ENCODE measurements around the gene RIMKLA. TPM values are rescaled to one million over a fixed set of nuclear protein-coding genes. Genes with fewer than 3 reads are reported as not detected.

Gene RIMKLA
- total and polyA plus RNA-seq, 2 donors (not counting 1 experiment from before 2014, with no cell fraction given) = 0.01 TPM; not detected in 1

DNA sequence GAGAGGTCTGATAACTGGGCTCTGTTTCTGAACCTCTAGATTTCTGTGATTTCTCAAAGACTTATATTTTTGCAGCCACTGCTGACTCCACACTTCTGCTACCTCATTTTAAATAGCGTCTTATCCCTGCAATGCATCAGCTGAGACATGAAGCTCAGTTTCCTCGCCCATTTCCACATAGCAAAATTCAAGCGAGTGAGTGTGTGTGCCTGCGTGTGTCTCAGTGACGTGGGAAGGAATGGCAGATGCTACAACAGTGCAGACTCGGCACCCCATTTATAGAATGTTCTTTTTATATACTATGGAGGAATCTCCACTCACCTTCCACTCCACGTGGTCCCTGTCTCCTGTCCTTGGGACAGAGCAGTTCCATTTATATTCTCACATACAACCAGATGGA is 39.5 kb downstream of the RIMKLA start:
- intact Hi-C loops (cut with micrococcal nuclease) = no loop called here
- H3K4me1 ChIP-seq (ENCODE audit: control insufficient read depth in 2 of 2, insufficient read depth in 2 of 2, low read length in 2 of 2) = no peaks in the 10 kb centered on the region
- ATAC-seq (ENCODE audit: low read depth) = no peak
- H3K36me3 ChIP-seq (replicated peaks in 1 of 2; ENCODE audit: control extremely low read depth in 1 of 2, control insufficient read depth in 1 of 2, extremely low read depth in 1 of 2, insufficient read depth in 2 of 2, low read length in 1 of 2) = no peaks in the 10 kb centered on the region
- no peak overlapping the region for H3K4me3 ChIP-seq (ENCODE audit: control extremely low read depth in 1 of 5, extremely low read depth in 1 of 5, insufficient read depth in 1 of 5, low read depth in 2 of 5, low read length in 4 of 5)
- no peak overlapping the region for H3K9ac ChIP-seq (ENCODE audit: low read length)
- Mint-ChIP-seq H3K27me3 (peaks cover 20% of the 10 kb centered on the region), H3K4me1 (no peaks in the 10 kb centered on the region), H3K27ac (no peak overlapping the region), H3K9me3 (ENCODE audit: insufficient read depth) (no peaks in the 10 kb centered on the region), H3K4me3 (no peak overlapping the region)
- H3K79me2 ChIP-seq (ENCODE audit: control insufficient read depth, insufficient read depth, low read length) = no peaks in the 10 kb centered on the region
- no peak overlapping the region for H3K4me2 ChIP-seq (replicated peaks; ENCODE audit: low read depth, low read length, poor library complexity, severe bottlenecking)
- no peak overlapping the region for H2AFZ ChIP-seq (ENCODE audit: insufficient read depth, low read depth, low read length, poor library complexity, severe bottlenecking)
- no peaks in the 10 kb centered on the region for H4K20me1 ChIP-seq (ENCODE audit: control insufficient read depth, insufficient read depth, low read length, poor library complexity, severe bottlenecking)
- ChIA-PET CTCF (no interaction called here), POLR2A (no interaction called here)
- no peak overlapping the region for H3K27ac ChIP-seq (ENCODE audit: low read length in 2 of 2)
- TF ChIP-seq EZH2 (IDR thresholded peaks at IDR 0.05; ENCODE audit: borderline replicate concordance, insufficient read depth, low read depth, low read length, poor library complexity, severe bottlenecking) = no peak
- TF ChIP-seq, protein P1, sequence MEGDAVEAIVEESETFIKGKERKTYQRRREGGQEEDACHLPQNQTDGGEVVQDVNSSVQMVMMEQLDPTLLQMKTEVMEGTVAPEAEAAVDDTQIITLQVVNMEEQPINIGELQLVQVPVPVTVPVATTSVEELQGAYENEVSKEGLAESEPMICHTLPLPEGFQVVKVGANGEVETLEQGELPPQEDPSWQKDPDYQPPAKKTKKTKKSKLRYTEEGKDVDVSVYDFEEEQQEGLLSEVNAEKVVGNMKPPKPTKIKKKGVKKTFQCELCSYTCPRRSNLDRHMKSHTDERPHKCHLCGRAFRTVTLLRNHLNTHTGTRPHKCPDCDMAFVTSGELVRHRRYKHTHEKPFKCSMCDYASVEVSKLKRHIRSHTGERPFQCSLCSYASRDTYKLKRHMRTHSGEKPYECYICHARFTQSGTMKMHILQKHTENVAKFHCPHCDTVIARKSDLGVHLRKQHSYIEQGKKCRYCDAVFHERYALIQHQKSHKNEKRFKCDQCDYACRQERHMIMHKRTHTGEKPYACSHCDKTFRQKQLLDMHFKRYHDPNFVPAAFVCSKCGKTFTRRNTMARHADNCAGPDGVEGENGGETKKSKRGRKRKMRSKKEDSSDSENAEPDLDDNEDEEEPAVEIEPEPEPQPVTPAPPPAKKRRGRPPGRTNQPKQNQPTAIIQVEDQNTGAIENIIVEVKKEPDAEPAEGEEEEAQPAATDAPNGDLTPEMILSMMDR (IDR thresholded peaks at IDR 0.05) = no peak
- H3K9me3 ChIP-seq (ENCODE audit: control extremely low read depth in 1 of 3, control insufficient read depth in 2 of 3, insufficient read depth in 1 of 3, low read length in 2 of 3) = no peaks in the 10 kb centered on the region
- DNase-seq = no peak
- WGBS (ENCODE audit: insufficient coverage) = 93% methylated on average over 3 of the region's 7 CpGs
- no peaks in the 10 kb centered on the region for H3K27me3 ChIP-seq (replicated peaks in 1 of 4; ENCODE audit: control extremely low read depth in 1 of 4, control insufficient read depth in 3 of 4, insufficient read depth in 4 of 4, low read length in 3 of 4)

DNA sequence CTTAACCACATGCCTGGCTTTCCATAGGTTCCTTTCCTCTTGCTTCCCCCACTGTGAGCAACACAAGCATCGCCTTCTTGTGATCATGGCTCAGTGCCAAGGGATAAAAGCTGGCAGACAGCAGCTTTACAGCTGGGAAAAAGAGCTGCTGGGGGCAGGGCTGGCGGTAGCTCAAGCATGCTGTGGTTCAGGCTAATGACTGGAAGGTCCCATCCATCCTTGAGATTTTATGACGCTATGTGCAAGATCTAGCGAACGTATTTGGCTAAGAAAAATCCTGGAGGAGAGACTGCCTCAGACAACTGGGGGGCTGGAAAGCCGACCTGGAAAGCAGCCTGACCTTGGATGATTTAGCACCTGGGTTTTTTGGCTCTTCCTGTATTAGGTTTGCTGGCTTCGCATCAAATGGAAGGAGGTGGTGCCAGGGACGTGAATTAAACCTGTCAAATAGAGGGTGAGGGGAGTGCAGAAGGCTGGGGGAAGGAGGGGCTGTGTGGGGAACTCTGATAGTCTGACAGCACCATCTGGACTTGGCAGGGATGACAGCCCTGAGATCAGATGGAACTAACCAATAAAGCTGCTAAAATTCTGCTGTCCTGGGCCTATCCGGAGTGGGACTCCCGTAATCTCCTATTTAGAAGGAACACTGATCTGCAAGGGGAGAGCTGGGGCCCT is 40.5 kb downstream of the RIMKLA start:
- no peak for ATAC-seq (ENCODE audit: low read depth)
- WGBS (ENCODE audit: insufficient coverage) = 39% methylated on average over 10 of the region's 10 CpGs
- no peaks in the 10 kb centered on the region for H3K79me2 ChIP-seq (ENCODE audit: control insufficient read depth, insufficient read depth, low read length)
- Mint-ChIP-seq H3K4me1 (no peaks in the 10 kb centered on the region), H3K9me3 (ENCODE audit: insufficient read depth) (no peaks in the 10 kb centered on the region), H3K27ac (no peak overlapping the region), H3K4me3 (no peak overlapping the region), H3K27me3 (peaks cover 20% of the 10 kb centered on the region)
- no peaks in the 10 kb centered on the region for H4K20me1 ChIP-seq (ENCODE audit: control insufficient read depth, insufficient read depth, low read length, poor library complexity, severe bottlenecking)
- TF ChIP-seq, protein P1 (IDR thresholded peaks at IDR 0.05) = no peak
- TF ChIP-seq EZH2 (IDR thresholded peaks at IDR 0.05; ENCODE audit: borderline replicate concordance, insufficient read depth, low read depth, low read length, poor library complexity, severe bottlenecking) = no peak
- H3K9me3 ChIP-seq (ENCODE audit: control extremely low read depth in 1 of 3, control insufficient read depth in 2 of 3, insufficient read depth in 1 of 3, low read length in 2 of 3) = no peaks in the 10 kb centered on the region
- H3K27me3 ChIP-seq (replicated peaks in 1 of 4; ENCODE audit: control extremely low read depth in 1 of 4, control insufficient read depth in 3 of 4, insufficient read depth in 4 of 4, low read length in 3 of 4) = no peaks in the 10 kb centered on the region
- H3K36me3 ChIP-seq (replicated peaks in 1 of 2; ENCODE audit: control extremely low read depth in 1 of 2, control insufficient read depth in 1 of 2, extremely low read depth in 1 of 2, insufficient read depth in 2 of 2, low read length in 1 of 2) = no peaks in the 10 kb centered on the region
- no peaks in the 10 kb centered on the region for H3K4me1 ChIP-seq (ENCODE audit: control insufficient read depth in 2 of 2, insufficient read depth in 2 of 2, low read length in 2 of 2)
- H3K9ac ChIP-seq (ENCODE audit: low read length) = no peak overlapping the region
- no peak for DNase-seq
- ChIA-PET POLR2A (no interaction called here), CTCF (interaction anchor here (1.2 kb wide), 1 partner anchor 1514 kb away, joined by 3 read pairs; no protein-coding TSS in a partner anchor)
- H3K4me2 ChIP-seq (replicated peaks; ENCODE audit: low read depth, low read length, poor library complexity, severe bottlenecking) = no peak overlapping the region
- H3K27ac ChIP-seq (ENCODE audit: low read length in 2 of 2) = no peak overlapping the region
- intact Hi-C loops (cut with micrococcal nuclease) = no loop called here
- H3K4me3 ChIP-seq (ENCODE audit: control extremely low read depth in 1 of 5, extremely low read depth in 1 of 5, insufficient read depth in 1 of 5, low read depth in 2 of 5, low read length in 4 of 5) = no peak overlapping the region
- H2AFZ ChIP-seq (ENCODE audit: insufficient read depth, low read depth, low read length, poor library complexity, severe bottlenecking) = no peak overlapping the region
